Measurements from ENCODE around the gene KHK. TPM values are rescaled to one million over a fixed set of nuclear protein-coding genes. Genes with fewer than 3 reads are reported as not detected.

The KHK gene
- total RNA-seq, 1 donor = 1.7 TPM

DNA sequence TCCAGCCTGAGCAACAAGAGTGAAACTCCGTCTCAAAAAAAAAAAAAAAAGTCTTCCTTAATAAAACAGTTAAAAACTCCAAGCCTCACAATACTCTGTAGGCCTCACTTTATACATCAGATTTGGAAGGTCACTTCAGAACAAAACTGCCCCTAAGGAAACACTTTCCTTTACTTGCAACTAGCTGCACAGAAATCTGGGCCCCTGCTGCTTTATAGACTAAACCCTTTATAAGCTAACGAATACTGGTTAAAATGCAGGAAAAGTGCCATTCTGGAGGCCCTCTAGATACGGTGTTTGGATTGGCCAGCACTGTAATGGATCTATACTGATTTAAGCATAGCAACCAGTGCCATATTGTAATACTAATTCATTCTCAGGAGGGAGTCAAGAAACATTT lies 38.5 kb downstream of the KHK start:
- DNase-seq (ENCODE audit: low read depth) = no peak
- no peak overlapping the region for H3K4me3 ChIP-seq (ENCODE audit: low read depth, low read length)
- no peak for TF ChIP-seq CTCF (IDR thresholded peaks at IDR 0.05; ENCODE audit: insufficient read depth, low read length)

- DNase-seq (ENCODE audit: low read depth) = no peak
- no peak overlapping the region for H3K4me3 ChIP-seq (ENCODE audit: low read depth, low read length)
- TF ChIP-seq CTCF (IDR thresholded peaks at IDR 0.05; ENCODE audit: insufficient read depth, low read length) = no peak
Measured at GRCh38 chr2:27126252-27126710, 39.7 kb downstream of the KHK start.

DNA sequence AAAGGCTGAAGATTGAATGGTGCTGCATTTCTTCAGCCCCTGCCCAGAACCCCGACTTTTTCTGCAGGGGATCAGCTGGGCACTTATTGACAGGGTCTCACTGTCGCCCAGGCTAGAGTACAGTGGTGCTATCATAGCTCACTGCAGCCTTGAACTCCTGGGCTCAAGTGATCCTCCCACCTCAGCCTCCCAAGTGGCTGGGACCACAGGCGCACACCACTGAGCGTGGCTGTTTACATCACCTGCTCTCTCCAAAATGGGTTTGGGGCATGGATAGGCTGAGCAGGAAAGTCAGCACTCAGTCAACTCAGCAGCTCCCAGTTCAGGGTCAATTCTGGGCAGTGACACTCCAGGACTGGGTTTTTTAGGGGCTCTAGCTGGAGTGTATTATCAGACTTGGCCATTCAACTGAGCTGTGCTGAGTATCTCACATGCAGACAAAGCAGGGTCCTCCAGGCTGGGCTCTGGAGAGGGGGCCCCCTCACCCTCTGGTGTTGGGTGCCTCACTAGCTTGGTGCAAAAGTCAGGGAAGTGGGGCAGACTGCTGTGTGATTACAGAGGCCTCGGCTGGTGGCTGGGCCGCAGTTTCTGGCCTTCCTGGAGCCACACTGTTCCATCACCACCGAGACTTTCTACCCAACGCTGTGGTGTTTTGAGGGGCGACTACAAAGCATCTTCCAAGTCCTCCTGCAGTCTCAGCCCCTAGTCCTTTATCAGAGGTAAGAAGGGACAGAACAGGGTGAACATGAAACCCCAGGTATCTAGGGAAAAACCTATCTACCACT lies 41.5 kb downstream of the KHK start:
- no peak overlapping the region for H3K4me3 ChIP-seq (ENCODE audit: low read depth, low read length)
- no peak for TF ChIP-seq CTCF (IDR thresholded peaks at IDR 0.05; ENCODE audit: insufficient read depth, low read length)
- no peak for DNase-seq (ENCODE audit: low read depth)

GRCh38 chr2:27128668-27129571 lies 42.3 kb downstream of the KHK start:
- H3K4me3 ChIP-seq (ENCODE audit: low read depth, low read length) = no peak overlapping the region
- DNase-seq (ENCODE audit: low read depth) = no peak
- no peak for TF ChIP-seq CTCF (IDR thresholded peaks at IDR 0.05; ENCODE audit: insufficient read depth, low read length)

DNA sequence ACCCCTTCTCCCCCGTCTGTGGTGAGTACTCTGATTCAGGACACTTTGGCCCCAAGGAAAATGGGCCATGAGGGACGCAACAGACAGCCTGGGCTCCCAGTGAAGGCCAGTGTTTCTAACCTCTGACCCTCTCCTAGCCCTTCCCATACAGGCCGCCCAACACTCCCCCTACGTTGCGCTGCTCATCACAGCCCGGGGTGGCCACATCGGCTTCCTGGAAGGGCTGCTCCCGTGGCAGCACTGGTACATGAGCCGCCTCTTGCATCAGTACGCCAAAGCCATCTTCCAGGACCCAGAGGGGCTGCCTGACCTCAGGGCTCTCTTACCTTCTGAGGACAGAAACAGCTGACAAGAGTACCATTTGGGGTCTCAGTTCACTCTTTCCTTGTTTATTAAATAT lies 43.8 kb downstream of the KHK start:
- TF ChIP-seq CTCF (IDR thresholded peaks at IDR 0.05; ENCODE audit: insufficient read depth, low read length) = no peak
- H3K4me3 ChIP-seq (ENCODE audit: low read depth, low read length) = no peak overlapping the region
- no peak for DNase-seq (ENCODE audit: low read depth)

DNA sequence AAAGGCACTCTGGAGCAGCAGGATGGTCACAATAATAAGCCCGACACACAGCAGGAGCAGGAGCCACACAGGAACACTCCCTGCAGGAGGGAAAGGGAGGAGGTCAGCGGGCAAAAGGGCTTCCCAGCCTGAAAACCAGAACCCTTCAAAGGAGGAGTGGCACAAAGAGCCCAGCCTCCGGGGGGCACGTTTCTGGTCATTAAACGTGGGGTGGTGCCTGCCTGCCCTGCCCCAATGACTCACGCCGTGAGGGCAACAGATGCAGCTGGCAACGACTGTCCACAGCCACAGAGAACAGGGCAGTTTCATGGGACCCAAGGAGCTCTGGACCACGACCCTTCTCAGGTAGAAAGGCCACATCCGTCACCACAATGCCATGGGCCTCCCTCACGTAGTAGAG lies 44.9 kb downstream of the KHK start:
- TF ChIP-seq CTCF (IDR thresholded peaks at IDR 0.05; ENCODE audit: insufficient read depth, low read length) = no peak
- no peak overlapping the region for H3K4me3 ChIP-seq (ENCODE audit: low read depth, low read length)
- DNase-seq (ENCODE audit: low read depth) = no peak
